Measurements from ENCODE around the gene FNDC3A.

FNDC3A gene

GRCh38 chr13:49235856-49236431 is 260.2 kb downstream of the FNDC3A start:
- H3K27ac ChIP-seq = no peak overlapping the region
- H3K4me3 ChIP-seq (ENCODE audit: low read depth, low read length) = no peak overlapping the region
- H3K4me2 ChIP-seq (ENCODE audit: low read length) = no peak overlapping the region
- H3K9ac ChIP-seq = no peak overlapping the region
- H3K27me3 ChIP-seq (ENCODE audit: control insufficient read depth, insufficient read depth, low read length) = no peaks in the 10 kb centered on the region
- H3K36me3 ChIP-seq (ENCODE audit: control insufficient read depth, insufficient read depth, low read length) = no peaks in the 10 kb centered on the region
- no peaks in the 10 kb centered on the region for H3K79me2 ChIP-seq
- H3K4me1 ChIP-seq = no peaks in the 10 kb centered on the region
- TF ChIP-seq, protein P1, sequence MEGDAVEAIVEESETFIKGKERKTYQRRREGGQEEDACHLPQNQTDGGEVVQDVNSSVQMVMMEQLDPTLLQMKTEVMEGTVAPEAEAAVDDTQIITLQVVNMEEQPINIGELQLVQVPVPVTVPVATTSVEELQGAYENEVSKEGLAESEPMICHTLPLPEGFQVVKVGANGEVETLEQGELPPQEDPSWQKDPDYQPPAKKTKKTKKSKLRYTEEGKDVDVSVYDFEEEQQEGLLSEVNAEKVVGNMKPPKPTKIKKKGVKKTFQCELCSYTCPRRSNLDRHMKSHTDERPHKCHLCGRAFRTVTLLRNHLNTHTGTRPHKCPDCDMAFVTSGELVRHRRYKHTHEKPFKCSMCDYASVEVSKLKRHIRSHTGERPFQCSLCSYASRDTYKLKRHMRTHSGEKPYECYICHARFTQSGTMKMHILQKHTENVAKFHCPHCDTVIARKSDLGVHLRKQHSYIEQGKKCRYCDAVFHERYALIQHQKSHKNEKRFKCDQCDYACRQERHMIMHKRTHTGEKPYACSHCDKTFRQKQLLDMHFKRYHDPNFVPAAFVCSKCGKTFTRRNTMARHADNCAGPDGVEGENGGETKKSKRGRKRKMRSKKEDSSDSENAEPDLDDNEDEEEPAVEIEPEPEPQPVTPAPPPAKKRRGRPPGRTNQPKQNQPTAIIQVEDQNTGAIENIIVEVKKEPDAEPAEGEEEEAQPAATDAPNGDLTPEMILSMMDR (IDR thresholded peaks at IDR 0.05) = no peak
- H3K9me3 ChIP-seq (ENCODE audit: control insufficient read depth, low read length) = no peaks in the 10 kb centered on the region
- H2AFZ ChIP-seq = no peak overlapping the region

DNA sequence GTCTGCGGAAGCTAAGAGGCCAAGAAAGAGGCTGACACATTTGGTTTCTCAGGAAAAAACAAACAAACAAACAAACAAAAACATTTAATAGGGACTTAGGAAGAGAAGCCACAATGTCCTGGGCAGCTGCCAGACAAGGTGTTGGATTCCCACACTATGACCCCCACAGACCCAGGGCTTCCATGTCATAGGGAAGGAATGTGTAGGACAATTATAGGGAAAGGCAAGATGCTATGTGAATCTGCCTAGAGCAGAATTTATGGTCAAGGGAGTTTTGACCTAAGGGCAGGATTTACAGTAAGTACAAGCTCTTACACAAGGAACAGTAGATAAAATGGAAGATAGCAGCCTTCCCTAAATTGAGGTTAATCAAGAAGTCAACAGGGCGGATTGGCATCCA is 262.9 kb downstream of the FNDC3A start:
- Histone ChIP-seq H3K36me3 (ENCODE audit: control insufficient read depth, insufficient read depth, low read length) (no peaks in the 10 kb centered on the region), H3K9me3 (ENCODE audit: control insufficient read depth, low read length) (no peaks in the 10 kb centered on the region), H3K4me2 (ENCODE audit: low read length) (no peak overlapping the region), H3K9ac (no peak overlapping the region), H3K4me1 (no peaks in the 10 kb centered on the region), H3K27ac (no peak overlapping the region), H3K79me2 (no peaks in the 10 kb centered on the region), H3K4me3 (ENCODE audit: low read depth, low read length) (no peak overlapping the region), H2AFZ (no peak overlapping the region), H3K27me3 (ENCODE audit: control insufficient read depth, insufficient read depth, low read length) (no peaks in the 10 kb centered on the region)
- TF ChIP-seq, protein P1 (IDR thresholded peaks at IDR 0.05) = no peak

DNA sequence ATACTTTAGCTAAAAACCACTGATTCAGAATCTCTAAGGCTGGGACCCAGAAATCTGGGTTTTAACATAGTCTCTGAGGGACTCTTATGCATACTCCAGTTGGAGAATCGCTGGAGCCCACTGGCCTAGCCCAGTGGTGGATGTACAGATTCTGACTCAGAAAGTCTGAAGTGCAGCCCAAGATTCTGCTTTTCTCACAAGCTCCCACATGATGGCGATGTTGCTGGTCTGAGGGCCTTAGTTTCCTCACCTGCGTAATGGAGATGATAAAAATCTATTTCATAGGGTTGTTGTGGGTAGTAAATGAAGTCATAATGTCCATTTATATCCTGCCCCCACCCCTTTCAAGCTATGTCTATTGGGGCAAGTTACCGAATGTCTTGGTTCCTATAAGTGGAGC is 264.3 kb downstream of the FNDC3A start:
- Histone ChIP-seq H3K9ac (no peak overlapping the region), H3K27me3 (ENCODE audit: control insufficient read depth, insufficient read depth, low read length) (no peaks in the 10 kb centered on the region), H3K4me2 (ENCODE audit: low read length) (no peak overlapping the region)

DNA sequence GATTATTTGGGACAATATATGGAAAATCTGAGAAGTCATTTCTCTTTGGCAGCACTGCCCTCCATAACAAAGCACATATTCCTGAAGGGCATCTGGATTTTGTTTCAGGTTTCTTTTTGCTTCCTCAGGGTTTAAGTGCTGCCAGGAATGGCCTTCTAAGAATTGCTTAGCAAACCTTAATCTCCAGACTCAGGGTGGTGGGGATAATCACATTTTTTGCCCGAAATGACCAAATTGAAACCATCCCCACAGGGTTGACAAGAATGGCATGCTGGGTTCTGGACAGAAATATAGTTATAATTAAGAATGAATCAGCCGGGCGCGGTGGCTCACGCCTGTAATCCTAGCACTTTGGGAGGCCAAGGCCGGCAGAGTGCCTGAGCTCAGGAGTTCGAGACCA is 265.6 kb downstream of the FNDC3A start:
- H3K4me2 ChIP-seq (ENCODE audit: low read length) = no peak overlapping the region

More for the DNA sequence above, 264.3 kb downstream of the FNDC3A start:
- TF ChIP-seq, protein P1 (IDR thresholded peaks at IDR 0.05) = no peak
- Histone ChIP-seq H3K36me3 (ENCODE audit: control insufficient read depth, insufficient read depth, low read length) (no peaks in the 10 kb centered on the region), H3K9me3 (ENCODE audit: control insufficient read depth, low read length) (no peaks in the 10 kb centered on the region), H3K27ac (no peak overlapping the region), H3K4me3 (ENCODE audit: low read depth, low read length) (no peak overlapping the region), H3K4me1 (no peaks in the 10 kb centered on the region), H2AFZ (peak overlapping the region; percentile 2), H3K79me2 (no peaks in the 10 kb centered on the region)

More for the DNA sequence above, 265.6 kb downstream of the FNDC3A start:
- Histone ChIP-seq H3K9me3 (ENCODE audit: control insufficient read depth, low read length) (no peaks in the 10 kb centered on the region), H3K4me1 (no peaks in the 10 kb centered on the region), H3K79me2 (no peaks in the 10 kb centered on the region), H3K36me3 (ENCODE audit: control insufficient read depth, insufficient read depth, low read length) (no peaks in the 10 kb centered on the region), H3K9ac (no peak overlapping the region), H3K27ac (no peak overlapping the region), H3K27me3 (ENCODE audit: control insufficient read depth, insufficient read depth, low read length) (no peaks in the 10 kb centered on the region), H3K4me3 (ENCODE audit: low read depth, low read length) (no peak overlapping the region), H2AFZ (no peak overlapping the region)
- TF ChIP-seq, protein P1 (IDR thresholded peaks at IDR 0.05) = no peak
